ENCODE data around the gene MIA3.

Gene MIA3

GRCh38 chr1:222670110-222670509 is 52.2 kb downstream of the MIA3 start:
- TF ChIP-seq EZH2phosphoT487 (IDR thresholded peaks at IDR 0.05; ENCODE audit: low read length), result no peak
- TF ChIP-seq EZH2 (optimal IDR thresholded peaks at IDR 0.05; ENCODE audit: low read depth, low read length), result no peak
- TF ChIP-seq, protein P1, sequence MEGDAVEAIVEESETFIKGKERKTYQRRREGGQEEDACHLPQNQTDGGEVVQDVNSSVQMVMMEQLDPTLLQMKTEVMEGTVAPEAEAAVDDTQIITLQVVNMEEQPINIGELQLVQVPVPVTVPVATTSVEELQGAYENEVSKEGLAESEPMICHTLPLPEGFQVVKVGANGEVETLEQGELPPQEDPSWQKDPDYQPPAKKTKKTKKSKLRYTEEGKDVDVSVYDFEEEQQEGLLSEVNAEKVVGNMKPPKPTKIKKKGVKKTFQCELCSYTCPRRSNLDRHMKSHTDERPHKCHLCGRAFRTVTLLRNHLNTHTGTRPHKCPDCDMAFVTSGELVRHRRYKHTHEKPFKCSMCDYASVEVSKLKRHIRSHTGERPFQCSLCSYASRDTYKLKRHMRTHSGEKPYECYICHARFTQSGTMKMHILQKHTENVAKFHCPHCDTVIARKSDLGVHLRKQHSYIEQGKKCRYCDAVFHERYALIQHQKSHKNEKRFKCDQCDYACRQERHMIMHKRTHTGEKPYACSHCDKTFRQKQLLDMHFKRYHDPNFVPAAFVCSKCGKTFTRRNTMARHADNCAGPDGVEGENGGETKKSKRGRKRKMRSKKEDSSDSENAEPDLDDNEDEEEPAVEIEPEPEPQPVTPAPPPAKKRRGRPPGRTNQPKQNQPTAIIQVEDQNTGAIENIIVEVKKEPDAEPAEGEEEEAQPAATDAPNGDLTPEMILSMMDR (IDR thresholded peaks at IDR 0.05; ENCODE audit: low read length), result no peak

DNA sequence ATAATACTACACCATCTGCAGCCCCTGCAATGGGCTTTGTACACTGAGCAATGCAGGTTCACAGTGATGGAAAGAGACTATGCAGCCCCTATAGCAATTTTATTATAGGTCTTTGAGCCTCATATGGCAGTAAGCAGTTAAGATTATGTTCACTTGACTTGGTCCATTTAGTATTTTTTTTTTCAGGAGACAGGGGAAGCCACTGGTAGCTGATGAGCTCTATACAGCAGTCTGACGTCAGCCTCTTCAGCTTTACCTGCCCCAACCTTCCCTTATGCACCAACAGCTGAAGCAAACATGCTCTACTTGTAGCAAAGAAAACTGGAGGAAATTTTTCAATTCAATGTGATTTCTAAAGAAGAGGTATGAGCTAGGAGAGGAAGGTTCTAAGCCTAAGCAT is 62.2 kb downstream of the MIA3 start:
- Histone ChIP-seq H3K9me3 (replicated peaks; ENCODE audit: insufficient read depth, low read length) (no peaks in the 10 kb centered on the region), H3K36me3 (replicated peaks; ENCODE audit: insufficient read depth, low read length) (no peaks in the 10 kb centered on the region)
- TF ChIP-seq EZH2 (optimal IDR thresholded peaks at IDR 0.05; ENCODE audit: low read depth, low read length) (no peak), EZH2phosphoT487 (IDR thresholded peaks at IDR 0.05; ENCODE audit: low read length) (no peak)
- TF ChIP-seq, protein P1 (IDR thresholded peaks at IDR 0.05; ENCODE audit: low read length), result no peak

More at GRCh38 chr1:222670110-222670509, 52.2 kb downstream of the MIA3 start:
- Histone ChIP-seq H3K4me2 (ENCODE audit: low read depth, low read length) (no peak overlapping the region), H3K4me3 (ENCODE audit: low read length) (no peak overlapping the region), H3K79me2 (ENCODE audit: low read length) (no peaks in the 10 kb centered on the region), H3K4me1 (ENCODE audit: low read length) (no peaks in the 10 kb centered on the region), H3K9ac (ENCODE audit: low read length) (no peak overlapping the region), H3K27ac (ENCODE audit: low read length) (no peak overlapping the region), H3K9me3 (replicated peaks; ENCODE audit: insufficient read depth, low read length) (no peaks in the 10 kb centered on the region), H3F3A (ENCODE audit: insufficient read depth, low read length) (no peaks in the 10 kb centered on the region), H2AFZ (ENCODE audit: low read length) (no peak overlapping the region), H4K20me1 (ENCODE audit: insufficient read depth, low read length) (no peaks in the 10 kb centered on the region), H3K27me3 (replicated peaks; ENCODE audit: insufficient read depth, low read length) (no peaks in the 10 kb centered on the region), H3K9me2 (replicated peaks; ENCODE audit: insufficient read depth, low read length) (no peaks in the 10 kb centered on the region), H3K36me3 (replicated peaks; ENCODE audit: insufficient read depth, low read length) (no peaks in the 10 kb centered on the region)
- DNase-seq, result no peak

GRCh38 chr1:222691016-222691415 is 73.1 kb downstream of the MIA3 start:
- DNase-seq, result no peak
- Histone ChIP-seq H3F3A (ENCODE audit: insufficient read depth, low read length) (no peaks in the 10 kb centered on the region), H3K36me3 (replicated peaks; ENCODE audit: insufficient read depth, low read length) (no peaks in the 10 kb centered on the region), H3K27me3 (replicated peaks; ENCODE audit: insufficient read depth, low read length) (no peaks in the 10 kb centered on the region), H3K9ac (ENCODE audit: low read length) (no peak overlapping the region), H2AFZ (ENCODE audit: low read length) (no peak overlapping the region), H3K9me2 (replicated peaks; ENCODE audit: insufficient read depth, low read length) (no peaks in the 10 kb centered on the region), H3K79me2 (ENCODE audit: low read length) (no peaks in the 10 kb centered on the region), H3K4me1 (ENCODE audit: low read length) (no peaks in the 10 kb centered on the region), H3K4me3 (ENCODE audit: low read length) (no peak overlapping the region), H3K4me2 (ENCODE audit: low read depth, low read length) (no peak overlapping the region), H3K9me3 (replicated peaks; ENCODE audit: insufficient read depth, low read length) (no peaks in the 10 kb centered on the region), H4K20me1 (ENCODE audit: insufficient read depth, low read length) (no peaks in the 10 kb centered on the region), H3K27ac (ENCODE audit: low read length) (no peak overlapping the region)
- TF ChIP-seq EZH2 (optimal IDR thresholded peaks at IDR 0.05; ENCODE audit: low read depth, low read length) (no peak), EZH2phosphoT487 (IDR thresholded peaks at IDR 0.05; ENCODE audit: low read length) (no peak)
- TF ChIP-seq, protein P1 (IDR thresholded peaks at IDR 0.05; ENCODE audit: low read length), result no peak

More for the DNA sequence above, 62.2 kb downstream of the MIA3 start:
- no peak overlapping the region for H3K4me3 ChIP-seq (ENCODE audit: low read length)
- no peak overlapping the region for H3K27ac ChIP-seq (ENCODE audit: low read length)
- H3K27me3 ChIP-seq (replicated peaks; ENCODE audit: insufficient read depth, low read length), result no peaks in the 10 kb centered on the region
- no peaks in the 10 kb centered on the region for H3F3A ChIP-seq (ENCODE audit: insufficient read depth, low read length)
- no peak overlapping the region for H3K4me2 ChIP-seq (ENCODE audit: low read depth, low read length)
- no peaks in the 10 kb centered on the region for H4K20me1 ChIP-seq (ENCODE audit: insufficient read depth, low read length)
- H3K9me2 ChIP-seq (replicated peaks; ENCODE audit: insufficient read depth, low read length), result no peaks in the 10 kb centered on the region
- no peak for DNase-seq
- no peaks in the 10 kb centered on the region for H3K4me1 ChIP-seq (ENCODE audit: low read length)
- no peak overlapping the region for H2AFZ ChIP-seq (ENCODE audit: low read length)
- H3K79me2 ChIP-seq (ENCODE audit: low read length), result no peaks in the 10 kb centered on the region
- H3K9ac ChIP-seq (ENCODE audit: low read length), result no peak overlapping the region

All from MM.1S (cell line).